IMR-90 (cell line): ENCODE data around the gene SPTB. TPM values are rescaled to one million over a fixed set of nuclear protein-coding genes. Genes with fewer than 3 reads are reported as not detected.

ENCODE experiments used
- ATAC-seq: fragments of 200-7000 bp; cut with Tn5 transposase; 2 replicates; pipeline ENCODE4 v1.9.1; 2020; ENCODE audit warnings: low read depth, mild to moderate bottlenecking, moderate library complexity
- BruUV-seq: library from RNA; stranded (reverse); fragments of 400-500 nt; replicated peaks from 2 replicates; lab custom pipeline; 2021; lab: Mats Ljungman, UMichigan
- CTCF ChIA-PET: fragments of 300-600 bp; formaldehyde crosslinking; extraction: SDS; loops from one replicate; lab custom pipeline; 2021; ENCODE audit warnings: antibody characterized with exemption; lab: Yijun Ruan, JAX
- POLR2A ChIA-PET: fragments of 300-600 bp; sonication (Branson Sonifier 250); formaldehyde crosslinking; loops from one replicate; lab custom pipeline; 2022; ENCODE audit warnings: antibody characterized with exemption; ENCODE audit not compliant: unreplicated experiment; lab: Charles Lee
- DNase-seq: peaks from one replicate; pipeline ENCODE4 v3.0.0; 2013
- H2AFZ ChIP-seq: replicated peaks from 2 replicates; pipeline ENCODE3; 2013; ENCODE audit warnings: low read length, mild to moderate bottlenecking; ENCODE audit not compliant: poor library complexity
- H2AK5ac ChIP-seq: 2 replicates; pipeline ENCODE4 v1.6.1; 2013; ENCODE audit warnings: low read depth, low read length, inconsistent platforms
- H2AK9ac ChIP-seq: replicated peaks from 2 replicates; pipeline ENCODE3; 2013; ENCODE audit warnings: mild to moderate bottlenecking, low read depth, low read length, moderate library complexity; ENCODE audit not compliant: poor library complexity
- H2BK120ac ChIP-seq: 2 replicates; pipeline ENCODE4 v1.6.1; 2013; ENCODE audit warnings: low read depth, low read length, inconsistent platforms
- H2BK15ac ChIP-seq: 3 replicates; pipeline ENCODE4 v1.6.1; 2013; ENCODE audit warnings: low read depth, low read length, inconsistent platforms
- H2BK20ac ChIP-seq: 2 replicates; pipeline ENCODE4 v1.6.1; 2013; ENCODE audit warnings: low read depth, mild to moderate bottlenecking, inconsistent platforms, low read length, moderate library complexity
- H2BK5ac ChIP-seq: 2 replicates; pipeline ENCODE4 v1.6.1; 2013; ENCODE audit warnings: mild to moderate bottlenecking, low read depth, low read length, inconsistent platforms; ENCODE audit not compliant: poor library complexity, severe bottlenecking
- H3K14ac ChIP-seq: replicated peaks from 2 replicates; pipeline ENCODE4 v1.6.1; 2013; ENCODE audit warnings: low read depth, low read length, inconsistent platforms
- H3K18ac ChIP-seq: 2 replicates; pipeline ENCODE4 v1.6.1; 2013; ENCODE audit warnings: low read depth, low read length, control low read depth
- H3K23ac ChIP-seq: 2 replicates; pipeline ENCODE4 v1.6.1; 2013; ENCODE audit warnings: low read depth, low read length, inconsistent platforms
- H3K27ac ChIP-seq: 2 replicates; pipeline ENCODE4 v1.5.1; 2013; ENCODE audit warnings: mild to moderate bottlenecking, control low read depth, low read length; ENCODE audit not compliant: insufficient read depth
- H3K27me3 ChIP-seq: 2 replicates; pipeline ENCODE4 v1.6.1; 2013; ENCODE audit warnings: low read length; ENCODE audit not compliant: control insufficient read depth, insufficient read depth
- H3K36me3 ChIP-seq: 2 replicates; pipeline ENCODE4 v1.6.1; 2013; ENCODE audit warnings: low read length, mixed read lengths; ENCODE audit not compliant: control insufficient read depth, insufficient read depth
- H3K4ac ChIP-seq: 2 replicates; pipeline ENCODE4 v1.6.1; 2013; ENCODE audit warnings: low read depth, low read length, inconsistent platforms
- H3K4me1 ChIP-seq: 2 replicates; pipeline ENCODE4 v1.6.1; 2013; ENCODE audit warnings: low read length, mixed read lengths; ENCODE audit not compliant: control insufficient read depth, insufficient read depth
- H3K4me2 ChIP-seq: 2 replicates; pipeline ENCODE4 v1.6.1; 2013; ENCODE audit warnings: low read depth, mild to moderate bottlenecking, control low read depth, low read length, moderate library complexity
- H3K4me3 ChIP-seq: 2 replicates; pipeline ENCODE4 v1.5.1; 2013; ENCODE audit warnings: low read depth, mild to moderate bottlenecking, control low read depth, low read length, moderate library complexity; ENCODE audit not compliant: insufficient read depth
- H3K56ac ChIP-seq: 2 replicates; pipeline ENCODE4 v1.6.1; 2013; ENCODE audit warnings: low read length, inconsistent platforms; ENCODE audit not compliant: insufficient read depth; ENCODE audit errors: extremely low read depth
- H3K79me1 ChIP-seq, 2 experiments: 2 replicates each; pipeline ENCODE4 v1.6.1; 2013; ENCODE audit warnings: low read length in 2 of 2, inconsistent platforms in 1 of 2, low read depth in 1 of 2
- H3K9ac ChIP-seq: 2 replicates; pipeline ENCODE4 v1.6.1; 2013; ENCODE audit warnings: low read depth, low read length, control low read depth
- H3K9me1 ChIP-seq: 2 replicates; pipeline ENCODE4 v1.6.1; 2013; ENCODE audit warnings: low read length, inconsistent platforms; ENCODE audit not compliant: insufficient read depth
- H3K9me3 ChIP-seq: 2 replicates; pipeline ENCODE4 v1.6.1; 2013; ENCODE audit warnings: low read length; ENCODE audit not compliant: control insufficient read depth, insufficient read depth
- H4K20me1 ChIP-seq: 2 replicates; pipeline ENCODE4 v1.6.1; 2013; ENCODE audit warnings: low read length, inconsistent platforms; ENCODE audit not compliant: insufficient read depth
- H4K5ac ChIP-seq: 2 replicates; pipeline ENCODE4 v1.6.1; 2013; ENCODE audit warnings: mild to moderate bottlenecking, low read depth, low read length, control low read depth
- H4K8ac ChIP-seq, 2 experiments: 2 replicates each; pipeline ENCODE4 v1.6.1; 2013; ENCODE audit warnings: low read depth in 2 of 2, low read length in 2 of 2, control low read depth in 1 of 2, inconsistent platforms in 1 of 2
- H4K91ac ChIP-seq: 2 replicates; pipeline ENCODE4 v1.6.1; 2013; ENCODE audit warnings: low read depth, low read length, inconsistent platforms; ENCODE audit not compliant: insufficient read depth
- ELK1 ChIP-seq: fragments of 150-350 bp; IDR thresholded peaks from 2 replicates; pipeline ENCODE4 v1.6.1; 2016; ENCODE audit warnings: low read depth, mild to moderate bottlenecking, low read length, moderate library complexity, borderline replicate concordance
- WGBS, 2 experiments: methylation state at CpG; one replicate each; pipeline versions ENCODE4 v1.1.5 to v1.1.7; 2013; ENCODE audit warnings: missing lambda C conversion rate in 2 of 2; ENCODE audit not compliant: insufficient read length in 1 of 2; ENCODE audit errors: extremely low coverage in 2 of 2; 5-methylcytosine and 5-hydroxymethylcytosine counted together
- dilution Hi-C: fragments of 300-500 bp; cut with HindIII; formaldehyde crosslinking; loops from one replicate; pipeline ENCODE4 v1.14.3; 2018; ENCODE audit warnings: low sequenced_read_pairs; ENCODE audit not compliant: unreplicated experiment
- in situ Hi-C: fragments of 300-500 bp; cut with MboI; formaldehyde crosslinking; loops from 3 replicates; pipeline ENCODE4 v1.14.3; 2019; ENCODE audit warnings: low sequenced_read_pairs, inconsistent platforms, mixed read lengths
- intact Hi-C: fragments of 100-400 bp; cut with micrococcal nuclease; formaldehyde crosslinking; loops from 2 replicates; pipeline ENCODE4 v1.10.0; 2022
- polyA plus RNA-seq, 3 experiments: library from polyadenylated mRNA; depleted of rRNA; stranded (reverse); fragments of >200 nt; gene quantifications; 2 replicates each; pipeline ENCODE4 v1.2.3, GENCODE V29; 2012; ENCODE audit warnings: low replicate concordance in 1 of 3
- total RNA-seq: library from RNA; depleted of rRNA; stranded (reverse); fragments of >200 nt; gene quantifications from 2 replicates; pipeline ENCODE4 v1.2.3, GENCODE V29; 2012

Gene SPTB
- total and polyA plus RNA-seq, 2 of the 4 experiments (the other 2 are of a cell fraction) = under 0.01 to 0.07 TPM

GRCh38 chr14:64701660-64702059, 178.0 kb downstream of the SPTB start:
- no TSS peak for BruUV-seq
- dilution Hi-C loops (no loop called here), intact Hi-C loops (no loop called here), in situ Hi-C loops (no loop called here)
- Histone ChIP-seq H3K9me3 (no peaks in the 10 kb centered on the region), H3K18ac (no peak overlapping the region), H4K5ac (no peak overlapping the region), H3K56ac (no peak overlapping the region), H2AK5ac (no peak overlapping the region), H3K4ac (no peak overlapping the region), H3K4me2 (no peak overlapping the region), H3K4me3 (no peak overlapping the region), H2BK15ac (no peak overlapping the region), H3K4me1 (peaks cover 9% of the 10 kb centered on the region; the same call in 1 of the 2 replicates), H3K9me1 (0 out of 2 replicates have a peak, but pooled peaks cover 7% of the 10 kb centered on the region), H2BK5ac (no peak overlapping the region), H2AFZ (no peak overlapping the region), H2BK120ac (no peak overlapping the region), H3K27me3 (peaks cover 55% of the 10 kb centered on the region), H4K8ac (no peak overlapping the region), H3K36me3 (no peaks in the 10 kb centered on the region), H2AK9ac (no peak overlapping the region), H3K9ac (no peak overlapping the region), H3K79me1 (peaks cover 5 to 18% of the 10 kb centered on the region in 2 experiments; a peak in 2 of 4 replicates), H3K27ac (no peak overlapping the region), H4K20me1 (peaks cover 6% of the 10 kb centered on the region; the same call in 1 of the 2 replicates), H3K14ac (no peak overlapping the region), H2BK20ac (no peak overlapping the region), H3K23ac (no peak overlapping the region), H4K91ac (no peak overlapping the region)
- ChIA-PET POLR2A (no interaction called here), CTCF (no interaction called here)
- TF ChIP-seq ELK1 = no peak
- DNase-seq = no peak
- WGBS, 2 experiments = no CpG with 5 or more reads among the region's 1 CpG
- no peak for ATAC-seq
